ENCODE data around the gene ADARB2.
"Not testable (repeated sequence)": the region's sequence is repeated elsewhere in the genome, so short reads cannot be mapped to it uniquely, and the experiment has no call there.

The ADARB2 gene

DNA sequence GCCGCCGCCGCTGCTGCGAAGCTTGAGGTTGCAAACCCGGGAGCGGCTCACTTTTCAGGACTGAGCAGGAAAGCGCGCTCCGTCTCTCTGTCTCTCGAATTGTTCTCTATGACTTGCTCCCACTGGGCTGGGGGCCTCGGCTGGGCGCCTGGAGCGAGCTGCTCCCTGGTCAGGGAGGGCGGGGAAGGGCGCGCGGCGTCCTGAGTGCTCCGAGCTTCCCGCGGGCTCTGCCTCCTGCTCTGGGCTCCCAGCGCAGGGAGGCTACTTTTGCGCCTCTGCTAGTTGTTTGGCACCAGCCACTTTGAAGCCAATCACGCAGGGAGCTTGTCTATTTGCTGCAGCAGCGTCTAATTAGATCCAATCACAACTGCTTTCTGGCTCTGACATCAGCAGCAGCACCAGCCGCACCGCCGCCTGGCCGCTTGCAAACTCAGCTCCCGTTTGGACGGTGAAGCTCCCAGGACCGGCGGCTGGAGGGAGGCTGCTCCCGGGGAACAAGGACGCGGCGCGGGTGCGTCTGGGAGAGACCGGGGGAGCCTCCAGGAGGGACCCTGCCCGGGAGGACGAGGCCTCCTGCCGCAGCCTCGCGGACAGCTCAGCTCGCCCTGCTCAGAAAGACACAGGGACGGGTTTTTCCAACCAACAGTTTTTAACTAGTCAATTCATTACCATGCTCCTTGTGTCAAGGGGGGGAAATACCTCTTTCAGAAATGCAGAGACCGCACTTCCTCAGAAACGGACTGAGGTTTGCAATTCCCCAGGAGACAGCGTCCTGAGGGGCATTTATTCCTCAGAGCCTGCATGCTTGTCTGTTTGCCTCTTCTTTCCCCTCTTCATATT lies at the start of gene ADARB2:
TSS of gene ADARB2 (minus strand) at position 304 of the 840 bp plus-strand sequence.
- DNase-seq (ENCODE audit: low spot score) = peak; percentile 87

DNA sequence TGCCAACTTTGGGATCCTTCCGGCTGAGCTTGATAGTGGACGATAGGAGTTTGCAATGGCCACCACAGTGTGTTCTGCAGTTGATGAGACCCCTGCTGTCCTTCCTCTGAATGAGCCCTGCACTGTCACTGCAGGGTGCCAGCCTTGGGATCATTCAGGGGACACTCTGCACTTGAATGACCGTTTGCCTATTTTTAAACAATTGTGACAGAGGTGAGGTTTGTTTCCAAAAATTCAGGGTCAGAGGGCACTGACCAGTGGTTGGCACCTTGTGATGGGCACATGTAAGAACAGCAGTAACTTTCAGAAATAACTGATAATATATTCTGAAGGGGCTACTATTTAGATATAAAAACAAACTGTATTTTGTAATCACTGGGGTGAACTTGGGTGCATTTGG lies 48.5 kb upstream of the ADARB2 start:
- DNase-seq (ENCODE audit: low spot score) = no peak

DNA sequence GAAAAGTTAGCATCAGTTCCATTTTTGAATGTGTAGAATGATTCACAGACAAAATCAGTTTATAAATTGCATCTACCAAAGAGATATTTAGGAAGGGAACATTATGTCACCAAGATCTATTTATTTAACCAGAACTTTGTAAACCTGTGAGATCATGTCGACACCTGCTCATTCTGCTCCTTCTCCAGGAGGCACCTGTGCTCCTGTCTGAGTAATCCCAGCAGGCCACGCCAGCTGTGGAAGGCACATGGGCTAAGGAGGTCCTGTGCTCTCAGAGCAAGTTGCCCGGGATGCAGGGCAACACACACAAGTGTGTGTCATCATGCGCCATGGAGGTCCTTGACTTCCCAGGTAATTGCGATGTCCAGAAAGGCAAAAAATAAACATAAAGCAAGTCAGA lies 45.5 kb upstream of the ADARB2 start:
- no peak for DNase-seq (ENCODE audit: low spot score)

- no peak for DNase-seq (ENCODE audit: low spot score)
Observed at GRCh38 chr10:1779796-1780195, 42.5 kb upstream of the ADARB2 start.

- DNase-seq (ENCODE audit: low spot score) = no peak
Observed at GRCh38 chr10:1778375-1778969, 41.1 kb upstream of the ADARB2 start.

- DNase-seq (ENCODE audit: low spot score) = no peak
Observed at GRCh38 chr10:1776127-1776662, 38.9 kb upstream of the ADARB2 start.

DNA sequence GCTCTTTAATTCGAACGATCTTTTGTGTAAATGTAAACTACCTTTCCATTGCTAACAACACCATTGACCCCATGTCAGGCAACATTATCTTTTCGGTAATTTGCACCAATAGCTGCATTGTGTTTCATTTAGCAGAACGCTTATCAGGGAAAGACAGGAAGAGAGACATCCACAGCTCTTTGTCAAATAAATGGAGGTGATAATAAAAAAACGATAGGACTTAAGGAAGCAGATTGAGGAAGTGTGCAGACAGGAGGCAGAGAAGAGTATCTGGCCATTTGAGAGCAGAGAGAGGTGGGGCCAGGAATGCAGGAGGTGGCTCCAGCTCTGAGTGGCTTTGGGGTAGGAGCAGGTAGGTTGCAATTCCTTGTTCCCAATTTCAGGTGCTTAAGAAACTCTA lies 37.5 kb upstream of the ADARB2 start:
- DNase-seq (ENCODE audit: low spot score) = no peak

DNA sequence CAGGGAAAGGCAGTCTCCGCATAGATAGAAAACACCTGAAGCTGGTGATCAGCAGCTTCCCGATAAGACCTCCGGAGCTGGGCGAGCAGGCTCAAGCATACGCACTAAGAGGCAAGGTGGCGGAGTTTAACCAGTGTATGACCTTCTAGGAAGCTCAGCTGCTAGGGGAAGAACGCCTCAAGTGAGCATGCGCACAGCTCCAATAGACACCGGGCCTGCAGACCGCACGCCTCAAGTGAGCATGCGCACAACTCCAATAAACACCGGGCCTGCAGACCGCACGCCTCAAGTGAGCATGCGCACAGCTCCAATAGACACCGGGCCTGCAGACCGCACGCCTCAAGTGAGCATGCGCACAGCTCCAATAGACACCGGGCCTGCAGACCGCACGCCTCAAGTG lies 35.9 kb upstream of the ADARB2 start:
- DNase-seq (ENCODE audit: low spot score) = not testable (repeated sequence)

DNA sequence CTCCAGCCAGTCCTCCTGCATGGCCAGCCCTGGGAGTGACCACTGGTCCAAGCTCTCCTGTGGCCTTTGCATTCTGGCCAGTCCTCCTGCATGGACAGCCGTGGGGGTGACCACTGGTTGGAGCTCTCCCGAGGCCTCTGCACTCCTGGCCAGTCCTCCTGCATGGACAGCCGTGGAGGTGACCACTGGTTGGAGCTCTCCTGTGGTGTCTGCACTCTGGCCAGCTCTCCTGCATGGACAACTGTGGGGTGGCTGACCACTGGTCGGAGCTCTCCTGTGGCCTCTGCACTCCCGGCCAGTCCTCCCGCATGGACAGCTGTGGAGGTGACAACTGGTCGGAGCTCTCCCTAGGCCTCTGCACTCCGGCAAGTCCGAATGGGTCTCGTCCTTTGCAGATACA lies 28.7 kb upstream of the ADARB2 start:
- DNase-seq (ENCODE audit: low spot score) = no peak

GRCh38 chr10:1762076-1762475 lies 24.8 kb upstream of the ADARB2 start:
- DNase-seq (ENCODE audit: low spot score) = peak; percentile 77

- DNase-seq (ENCODE audit: low spot score) = no peak
Observed at GRCh38 chr10:1754506-1755153, 17.3 kb upstream of the ADARB2 start.

DNA sequence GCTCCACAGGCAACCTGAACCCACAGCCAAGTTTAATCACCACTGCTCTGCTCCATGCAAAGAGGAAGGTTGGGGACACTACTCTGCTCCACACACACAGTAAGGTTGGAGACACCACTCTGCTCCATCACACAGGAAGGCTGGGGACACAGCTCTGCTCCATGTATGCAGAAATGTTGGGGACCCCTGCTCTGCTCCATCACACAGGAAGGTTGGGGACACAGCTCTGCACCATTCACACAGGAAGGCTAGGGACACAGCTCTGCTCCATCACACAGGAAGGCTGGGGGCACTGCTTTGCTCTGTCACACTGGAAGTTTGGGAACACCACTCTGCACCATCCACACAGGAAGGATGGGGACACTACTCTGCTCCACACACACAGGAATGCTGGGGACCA lies 14.8 kb upstream of the ADARB2 start:
- DNase-seq (ENCODE audit: low spot score) = no peak

DNA sequence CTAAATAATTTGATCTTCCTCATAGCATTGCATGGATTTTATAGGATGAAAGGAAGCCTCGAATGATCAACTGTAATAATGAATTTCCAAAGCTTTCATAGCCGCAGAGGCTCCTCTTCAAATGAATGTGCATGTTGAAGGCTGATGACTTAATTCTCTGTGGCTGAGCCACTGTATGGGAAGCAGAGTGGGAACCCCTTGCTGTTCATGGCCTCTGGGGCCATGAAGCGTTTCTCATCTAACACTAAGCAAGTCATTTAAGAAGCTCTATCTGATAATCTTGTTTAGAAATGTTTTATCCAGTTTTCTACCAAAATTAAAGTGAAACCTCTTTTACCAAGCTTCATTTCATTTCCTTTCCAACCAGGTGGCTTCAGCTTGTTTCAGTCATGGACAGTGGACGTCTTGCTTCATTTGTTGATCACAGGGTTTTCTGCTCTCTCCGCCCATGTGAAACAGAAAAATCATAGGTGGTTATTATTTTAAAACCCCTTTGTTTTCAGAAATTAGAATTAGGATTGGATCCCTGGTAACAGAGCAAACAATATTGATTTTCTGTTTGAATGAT lies 10.3 kb upstream of the ADARB2 start:
- DNase-seq (ENCODE audit: low spot score) = no peak

DNA sequence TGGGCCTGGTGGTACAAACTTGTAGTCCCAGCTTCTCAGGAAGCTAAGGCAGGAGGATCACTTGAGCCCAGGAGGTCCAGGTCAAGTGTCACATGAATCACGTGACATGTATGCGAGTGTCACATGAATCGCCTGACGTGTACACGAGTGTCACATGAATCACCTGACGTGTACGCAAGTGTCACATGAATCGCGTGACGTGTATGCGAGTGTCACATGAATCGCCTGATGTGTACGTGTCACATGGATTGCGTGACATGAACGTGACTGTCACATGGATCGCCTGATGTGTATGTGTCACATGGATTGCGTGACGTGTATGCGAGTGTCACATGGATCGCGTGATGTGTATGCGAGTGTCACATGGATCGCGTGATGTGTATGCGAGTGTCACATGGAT lies 9.5 kb upstream of the ADARB2 start:
- no peak for DNase-seq (ENCODE audit: low spot score)

GRCh38 chr10:1745780-1746456 lies 8.6 kb upstream of the ADARB2 start:
- DNase-seq (ENCODE audit: low spot score) = no peak

DNA sequence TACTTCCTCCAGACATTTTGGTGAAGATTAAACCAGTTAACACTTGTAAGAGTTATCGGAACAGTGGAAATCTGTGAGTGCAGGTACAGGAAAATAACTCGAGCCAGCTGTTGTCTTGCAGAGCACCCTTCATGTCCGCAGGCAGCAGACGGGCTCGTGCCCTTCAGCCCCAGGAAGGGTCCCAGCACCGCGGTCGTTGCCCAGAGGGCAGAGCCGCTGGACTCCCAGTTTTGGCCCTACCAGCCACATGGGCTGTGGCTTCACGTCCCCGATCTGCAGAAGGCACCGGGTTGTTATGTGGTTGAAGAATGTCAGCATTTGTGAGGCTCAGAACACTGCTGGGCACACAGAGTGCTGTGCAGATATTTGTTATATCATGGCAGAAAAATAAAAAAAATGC lies 7.2 kb upstream of the ADARB2 start:
- DNase-seq (ENCODE audit: low spot score) = no peak

GRCh38 chr10:1743141-1743540 lies 5.8 kb upstream of the ADARB2 start:
- no peak for DNase-seq (ENCODE audit: low spot score)

DNA sequence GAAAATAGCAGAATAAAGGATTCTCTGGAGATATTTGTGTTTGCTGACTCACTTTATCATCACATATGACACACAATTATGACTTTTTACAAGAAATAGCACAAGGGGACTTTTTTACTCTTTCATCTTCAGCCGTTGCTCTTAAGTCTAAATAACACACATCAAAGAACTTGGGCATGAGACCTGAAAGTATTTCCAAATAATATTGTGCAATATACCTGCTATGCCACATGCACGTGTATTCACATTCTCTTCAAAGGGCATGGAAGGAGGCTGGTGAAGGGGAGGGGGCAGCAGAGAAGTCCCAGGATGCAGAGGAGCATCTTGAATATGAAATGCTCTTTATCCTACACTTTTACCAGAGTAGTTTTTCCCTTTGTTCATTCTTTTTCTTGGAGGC lies 4.1 kb upstream of the ADARB2 start:
- no peak for DNase-seq (ENCODE audit: low spot score)

GRCh38 chr10:1739751-1740150 lies 2.4 kb upstream of the ADARB2 start:
- DNase-seq (ENCODE audit: low spot score) = peak; percentile 52

- no peak for DNase-seq (ENCODE audit: low spot score)
Observed at GRCh38 chr10:1738950-1739349, 1.6 kb upstream of the ADARB2 start.

DNA sequence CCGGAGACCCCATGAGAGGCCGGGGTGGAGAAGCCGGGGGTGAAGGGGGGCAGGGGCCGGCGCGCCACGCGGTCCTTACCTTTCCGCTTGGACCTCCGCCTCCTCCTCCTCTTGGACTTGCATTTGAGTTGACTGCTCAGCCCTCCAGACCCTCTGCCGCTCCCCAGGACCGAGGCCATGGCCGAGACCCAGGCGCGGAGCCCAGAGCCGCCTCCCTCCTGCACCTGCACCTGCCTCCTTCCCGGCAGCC lies 428 bp downstream of the ADARB2 start:
- no peak for DNase-seq (ENCODE audit: low spot score)

All from D341Med (cell line).